ENCODE measurements around the gene EID2B. TPM values are rescaled to one million over a fixed set of nuclear protein-coding genes. Genes with fewer than 3 reads are reported as not detected.

Gene EID2B
- total RNA-seq, 1 experiment from 2014 or later: 2.2 TPM

DNA sequence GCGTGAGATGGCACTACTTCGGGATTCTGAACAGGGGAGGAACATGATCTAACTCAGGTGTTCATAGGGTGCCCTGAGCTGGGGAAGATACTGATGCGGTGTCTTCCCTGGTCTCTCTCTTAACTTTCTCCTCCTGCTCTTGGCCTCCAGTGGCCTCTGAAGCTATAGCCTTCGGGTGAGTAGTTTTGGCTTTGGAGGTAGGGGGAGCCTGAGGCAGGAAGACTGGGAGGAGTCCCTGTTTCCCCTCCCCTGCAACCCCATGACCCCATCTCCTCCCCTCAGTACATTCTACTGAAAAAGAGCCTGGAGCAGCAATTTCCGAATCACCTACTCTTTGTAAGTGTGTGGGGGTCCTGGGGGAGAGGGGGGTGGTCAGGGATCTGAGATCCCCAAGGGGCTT is 14.2 kb downstream of the EID2B start:
- peaks cover 29% of the 10 kb centered on the region for H3K27me3 Mint-ChIP-seq (ENCODE audit: low read depth)
- H3K9ac ChIP-seq (ENCODE audit: extremely low read depth, insufficient read length, low read length): no peak overlapping the region
- H3K79me1 ChIP-seq (ENCODE audit: insufficient read depth, low read depth, low read length, poor library complexity, severe bottlenecking): peaks cover 4% of the 10 kb centered on the region
- peaks cover 12 to 20% (median 19%) of the 10 kb centered on the region in 3 experiments; a peak in 6 of 7 replicates for H3K36me3 Mint-ChIP-seq (ENCODE audit: insufficient read depth in 1 of 3, low read depth in 3 of 3)
- H4K91ac ChIP-seq (ENCODE audit: insufficient read length, low read depth, low read length): no peak overlapping the region
- WGBS (ENCODE audit: extremely low coverage, insufficient read length, low lambda C conversion rate): no CpG with 5 or more reads among the region's 5 CpGs
- H2AK5ac ChIP-seq (ENCODE audit: insufficient read length, low read length): no peak overlapping the region
- H3K27me3 ChIP-seq (ENCODE audit: insufficient read depth, low read length): no peaks in the 10 kb centered on the region
- H4K8ac ChIP-seq (replicated peaks; ENCODE audit: insufficient read length, low read depth, low read length): no peak overlapping the region
- no peak overlapping the region for H4K5ac ChIP-seq (ENCODE audit: insufficient read length, low read depth, low read length)
- H3K4me1 Mint-ChIP-seq: peaks cover 26 to 27% of the 10 kb centered on the region in 2 experiments
- H2BK12ac ChIP-seq (ENCODE audit: insufficient read length, low read depth, low read length): no peak overlapping the region
- no peak overlapping the region for H3K27ac ChIP-seq (ENCODE audit: insufficient read length, low read depth, low read length)
- no peak overlapping the region for H3T11ph ChIP-seq (ENCODE audit: low read length)
- DNase-seq: peak; percentile 71
- peak overlapping the region; percentile 55 to 66 for H3K4me3 Mint-ChIP-seq
- no peak overlapping the region for H3K56ac ChIP-seq (ENCODE audit: insufficient read length, low read depth, low read length)
- H3K27ac Mint-ChIP-seq: peak overlapping the region; percentile 90 to 91 (median 91); a peak in 6 of 7 replicates
- H3K79me2 ChIP-seq (ENCODE audit: insufficient read depth, low read length): no peaks in the 10 kb centered on the region; the same call in 1 of the 2 replicates
- H3K23me2 ChIP-seq (ENCODE audit: insufficient read length, low read depth, low read length, poor library complexity, severe bottlenecking): peaks cover 10% of the 10 kb centered on the region
- H4K20me1 ChIP-seq (ENCODE audit: control insufficient read depth, insufficient read depth, insufficient read length): no peaks in the 10 kb centered on the region
- H2BK20ac ChIP-seq (ENCODE audit: low read depth, low read length, poor library complexity, severe bottlenecking): no peak overlapping the region
- TF ChIP-seq, protein P1, sequence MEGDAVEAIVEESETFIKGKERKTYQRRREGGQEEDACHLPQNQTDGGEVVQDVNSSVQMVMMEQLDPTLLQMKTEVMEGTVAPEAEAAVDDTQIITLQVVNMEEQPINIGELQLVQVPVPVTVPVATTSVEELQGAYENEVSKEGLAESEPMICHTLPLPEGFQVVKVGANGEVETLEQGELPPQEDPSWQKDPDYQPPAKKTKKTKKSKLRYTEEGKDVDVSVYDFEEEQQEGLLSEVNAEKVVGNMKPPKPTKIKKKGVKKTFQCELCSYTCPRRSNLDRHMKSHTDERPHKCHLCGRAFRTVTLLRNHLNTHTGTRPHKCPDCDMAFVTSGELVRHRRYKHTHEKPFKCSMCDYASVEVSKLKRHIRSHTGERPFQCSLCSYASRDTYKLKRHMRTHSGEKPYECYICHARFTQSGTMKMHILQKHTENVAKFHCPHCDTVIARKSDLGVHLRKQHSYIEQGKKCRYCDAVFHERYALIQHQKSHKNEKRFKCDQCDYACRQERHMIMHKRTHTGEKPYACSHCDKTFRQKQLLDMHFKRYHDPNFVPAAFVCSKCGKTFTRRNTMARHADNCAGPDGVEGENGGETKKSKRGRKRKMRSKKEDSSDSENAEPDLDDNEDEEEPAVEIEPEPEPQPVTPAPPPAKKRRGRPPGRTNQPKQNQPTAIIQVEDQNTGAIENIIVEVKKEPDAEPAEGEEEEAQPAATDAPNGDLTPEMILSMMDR (conservative IDR thresholded peaks at IDR 0.05): no peak
- H3K9me3 ChIP-seq (ENCODE audit: control insufficient read depth, low read depth, low read length): no peaks in the 10 kb centered on the region
- H3K4me2 ChIP-seq (ENCODE audit: insufficient read depth, insufficient read length, low read length): peak overlapping the region; percentile 6
- H3K23ac ChIP-seq (ENCODE audit: insufficient read length, low read depth, low read length): no peak overlapping the region
- H3K4me1 ChIP-seq (ENCODE audit: insufficient read depth, low read length): peaks cover 3% of the 10 kb centered on the region; the same call in 1 of the 2 replicates
- no peak overlapping the region for H2BK5ac ChIP-seq (ENCODE audit: insufficient read length, low read length)
- H3K9me3 Mint-ChIP-seq: no peaks in the 10 kb centered on the region; a peak in 1 of 5 replicates
- no peak overlapping the region for H2AFZ ChIP-seq (ENCODE audit: low read length)
- H3K18ac ChIP-seq (ENCODE audit: insufficient read length, low read depth, low read length): no peak overlapping the region
- no peak overlapping the region for H3K4ac ChIP-seq (ENCODE audit: low read depth, low read length)
- H3K14ac ChIP-seq (ENCODE audit: insufficient read depth, low read length): no peak overlapping the region
- H2BK15ac ChIP-seq (ENCODE audit: low read depth, low read length): no peak overlapping the region
- H2BK120ac ChIP-seq (ENCODE audit: low read depth, low read length, poor library complexity, severe bottlenecking): no peak overlapping the region
